Measurements from ENCODE around the gene LAMB4. TPM values are rescaled to one million over a fixed set of nuclear protein-coding genes. Genes with fewer than 3 reads are reported as not detected.
A peak's percentile ranks its signal among the peaks of the same experiment; 100 is the strongest.

The LAMB4 gene
- total RNA-seq, 4 donors from 2014 or later = 0.75 to 2.6 (median 1.7) TPM; not detected in 1

GRCh38 chr7:107981466-107981865, 148.7 kb downstream of the LAMB4 start:
- Histone ChIP-seq H3K27ac (replicated peaks in 1 of 4) (peak overlapping the region; percentile 58 to 73 (median 68)), H3K36me3 (peaks cover 11 to 72% (median 55%) of the 10 kb centered on the region in 4 donors), H3K4me1 (peaks cover 10 to 74% (median 58%) of the 10 kb centered on the region in 4 donors), H3K9me3 (no peaks in the 10 kb centered on the region), H3K27me3 (no peaks in the 10 kb centered on the region), H3K4me3 (no peak overlapping the region)
- intact Hi-C loops (cut with DNase I) = loop anchor here (5.0 kb wide), 1 partner anchor 64 kb away; no protein-coding TSS in a partner anchor
- no peak for DNase-seq (ENCODE audit: extremely low spot score)
- WGBS = 66% methylated on average over 4 of the region's 4 CpGs
- no peak for TF ChIP-seq EP300 (IDR thresholded peaks at IDR 0.05)
- no peak for TF ChIP-seq POLR2AphosphoS5 (IDR thresholded peaks at IDR 0.05)
- TF ChIP-seq CTCF (IDR thresholded peaks at IDR 0.05) = no peak

- no peak for DNase-seq (ENCODE audit: extremely low spot score)
- intact Hi-C loops (cut with DNase I) = loop anchor here (5.0 kb wide), 1 partner anchor 63 kb away; no protein-coding TSS in a partner anchor
- Histone ChIP-seq H3K36me3 (peaks cover 18 to 72% (median 56%) of the 10 kb centered on the region in 4 donors), H3K27me3 (no peaks in the 10 kb centered on the region), H3K9me3 (no peaks in the 10 kb centered on the region), H3K4me1 (peaks cover 10 to 74% (median 58%) of the 10 kb centered on the region in 4 donors), H3K4me3 (no peak overlapping the region), H3K27ac (replicated peaks in 1 of 4) (peak overlapping the region; percentile 58 to 73 (median 68))
- no peak for TF ChIP-seq EP300 (IDR thresholded peaks at IDR 0.05)
- TF ChIP-seq POLR2AphosphoS5 (IDR thresholded peaks at IDR 0.05) = peak in 1 of 2 donors; percentile 16
- 93% methylated on average over 8 of the region's 8 CpGs for WGBS
Measured at GRCh38 chr7:107980671-107981190, 149.4 kb downstream of the LAMB4 start.

GRCh38 chr7:107980171-107980570, 150.0 kb downstream of the LAMB4 start:
- 92% methylated on average over 3 of the region's 3 CpGs for WGBS
- DNase-seq (ENCODE audit: extremely low spot score) = no peak
- peaks cover 19 to 72% (median 56%) of the 10 kb centered on the region in 4 donors for H3K36me3 ChIP-seq
- no peaks in the 10 kb centered on the region for H3K9me3 ChIP-seq
- H3K27ac ChIP-seq (replicated peaks in 1 of 4) = peak overlapping the region; percentile 42 to 73 (median 58)
- H3K27me3 ChIP-seq = no peaks in the 10 kb centered on the region
- no peak for TF ChIP-seq POLR2A (IDR thresholded peaks at IDR 0.05; ENCODE audit: low read depth)
- TF ChIP-seq CTCF (IDR thresholded peaks at IDR 0.05) = no peak
- TF ChIP-seq POLR2AphosphoS5 (IDR thresholded peaks at IDR 0.05) = no peak
- TF ChIP-seq EP300 (IDR thresholded peaks at IDR 0.05) = no peak
- H3K4me1 ChIP-seq = peaks cover 10 to 74% (median 58%) of the 10 kb centered on the region in 4 donors
- intact Hi-C loops (cut with DNase I) = loop anchor here (5.0 kb wide), 1 partner anchor 63 kb away; no protein-coding TSS in a partner anchor
- no peak overlapping the region for H3K4me3 ChIP-seq

- H3K27me3 ChIP-seq = no peaks in the 10 kb centered on the region
- no peak for DNase-seq (ENCODE audit: extremely low spot score)
- H3K9me3 ChIP-seq = no peaks in the 10 kb centered on the region
- WGBS = 84% methylated on average over 5 of the region's 5 CpGs
- intact Hi-C loops (cut with DNase I) = no loop called here
- peaks cover 15 to 72% (median 52%) of the 10 kb centered on the region in 4 donors for H3K4me1 ChIP-seq
- H3K4me3 ChIP-seq = no peak overlapping the region
- TF ChIP-seq POLR2AphosphoS5 (IDR thresholded peaks at IDR 0.05) (peak in 1 of 2 donors; percentile 58), POLR2A (IDR thresholded peaks at IDR 0.05; ENCODE audit: low read depth) (no peak)
- H3K36me3 ChIP-seq = peaks cover 18 to 72% (median 52%) of the 10 kb centered on the region in 4 donors
- H3K27ac ChIP-seq (replicated peaks in 1 of 4) = peak overlapping the region; percentile 6 to 73 (median 39)
Measured at GRCh38 chr7:107978815-107979408, 151.2 kb downstream of the LAMB4 start.

- WGBS = 91% methylated on average over 4 of the region's 4 CpGs
- Histone ChIP-seq H3K27ac (replicated peaks in 1 of 4) (peak overlapping the region in 2 of 4 donors; percentile 5 to 59), H3K4me1 (peaks cover 23 to 72% (median 51%) of the 10 kb centered on the region in 4 donors), H3K9me3 (no peaks in the 10 kb centered on the region), H3K4me3 (no peak overlapping the region), H3K27me3 (no peaks in the 10 kb centered on the region), H3K36me3 (peaks cover 18 to 83% (median 51%) of the 10 kb centered on the region in 4 donors)
- TF ChIP-seq CTCF (IDR thresholded peaks at IDR 0.05) = no peak
- TF ChIP-seq EP300 (IDR thresholded peaks at IDR 0.05) = no peak
- TF ChIP-seq POLR2AphosphoS5 (IDR thresholded peaks at IDR 0.05) = no peak
- TF ChIP-seq POLR2A (IDR thresholded peaks at IDR 0.05; ENCODE audit: low read depth) = no peak
- intact Hi-C loops (cut with DNase I) = no loop called here
- DNase-seq (ENCODE audit: extremely low spot score) = no peak
Measured at GRCh38 chr7:107977048-107977447, 153.1 kb downstream of the LAMB4 start.

Measured in esophagus muscularis mucosa (tissue), 4 donors.